Activated T-helper 1 cell treated with anti-CD3 and anti-CD28 coated beads, Interleukin-2, amount 50 U/mL, for 16 hours (primary cell): ENCODE measurements around the gene DNAJC7.
"Not testable (repeated sequence)": the region's sequence is repeated elsewhere in the genome, so short reads cannot be mapped to it uniquely, and the experiment has no call there.

Experiments
- DNase-seq, 2 donors: peaks; one replicate each; pipeline ENCODE4 v3.0.0-alpha.2; 2020; ENCODE audit warnings: low read depth in 1 of 2, low spot score in 1 of 2

DNAJC7 gene

DNA sequence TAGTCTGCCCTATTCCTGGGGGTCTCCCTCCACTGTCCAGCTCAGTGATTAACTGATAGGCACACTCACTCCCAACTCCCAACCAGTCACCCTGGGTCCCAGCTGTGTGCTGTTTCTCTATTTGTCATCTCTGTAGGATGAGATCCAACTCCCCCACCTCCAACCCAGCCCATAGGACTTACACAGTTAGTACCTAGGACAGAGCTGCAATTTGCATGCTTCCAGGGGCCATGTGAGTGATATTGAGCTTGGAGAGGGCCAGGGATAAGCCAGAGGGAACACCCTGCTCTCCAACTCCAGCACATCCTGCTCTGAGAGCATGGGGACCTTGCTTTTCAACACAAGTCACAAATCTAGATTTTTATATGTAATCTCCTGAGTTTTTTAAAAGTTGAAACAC, 24.4 kb upstream of the DNAJC7 start:
- no peak for DNase-seq

DNA sequence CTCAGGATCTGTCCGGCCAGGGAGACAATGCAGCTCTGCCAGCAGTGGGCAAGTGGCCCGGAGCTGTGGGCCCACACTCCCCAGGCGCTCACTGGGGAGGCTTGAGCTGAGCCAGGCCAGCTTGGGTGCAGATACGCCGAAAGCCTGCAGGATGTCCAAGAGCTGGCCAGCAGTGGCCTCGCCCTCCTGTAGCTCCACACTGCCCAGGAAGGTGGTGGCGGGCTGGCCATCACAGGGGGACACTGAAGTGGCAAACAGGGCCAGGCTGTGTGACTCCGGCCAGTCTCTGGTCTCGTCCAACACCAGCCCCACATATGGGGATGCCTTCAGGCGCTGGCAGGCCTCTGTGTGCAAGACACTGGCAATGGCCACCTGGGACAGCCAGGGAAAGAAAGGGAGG, 23.6 kb upstream of the DNAJC7 start:
- no peak for DNase-seq

DNA sequence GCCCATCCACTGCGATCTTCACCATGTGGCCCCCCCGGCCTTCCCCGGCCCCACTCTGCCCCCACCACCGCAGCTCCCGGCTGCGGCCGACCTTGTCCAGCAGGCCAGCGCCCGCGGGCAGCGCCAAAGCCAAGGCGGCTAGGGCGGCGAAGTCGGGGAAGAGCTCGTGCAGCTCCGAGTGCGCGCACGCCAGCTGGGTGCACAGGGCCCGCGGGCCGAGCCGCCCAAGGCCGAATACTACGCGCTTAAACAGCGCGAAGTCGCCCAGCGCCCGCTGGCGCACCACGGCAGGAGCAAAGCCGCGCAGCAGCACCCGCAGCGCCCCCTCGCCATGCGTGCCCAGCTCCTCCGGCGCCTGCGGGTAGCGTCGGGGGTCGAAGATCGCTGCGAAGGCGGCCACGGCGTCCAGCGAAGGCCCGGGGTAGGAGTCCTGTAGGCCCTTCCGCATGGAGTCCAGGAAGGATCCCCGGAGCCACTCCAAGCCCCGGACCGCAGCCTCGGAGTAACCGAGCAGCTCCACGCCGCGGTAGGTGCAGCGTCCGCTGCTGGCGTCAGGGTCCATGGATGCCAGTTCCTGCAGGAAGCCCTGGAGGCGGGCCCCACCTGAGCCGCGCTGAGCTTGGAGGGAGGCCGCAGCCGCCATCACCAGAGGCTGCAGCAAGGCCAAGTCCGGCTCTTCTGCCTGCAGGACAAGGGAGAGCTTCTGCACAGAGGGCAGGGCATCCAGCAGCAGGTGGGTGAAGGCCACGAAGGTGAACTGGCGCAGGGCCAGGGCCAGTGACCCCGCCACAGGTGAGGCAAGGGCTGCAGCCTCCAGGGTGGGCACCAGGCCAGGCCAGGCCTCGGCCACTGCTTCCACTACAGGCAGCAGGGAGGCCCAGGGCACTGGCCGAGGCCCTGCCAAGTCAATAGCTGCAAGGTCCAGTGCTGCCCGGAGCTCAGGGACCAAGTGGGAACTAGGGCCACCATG, 22.8 kb upstream of the DNAJC7 start:
- DNase-seq = no peak

DNA sequence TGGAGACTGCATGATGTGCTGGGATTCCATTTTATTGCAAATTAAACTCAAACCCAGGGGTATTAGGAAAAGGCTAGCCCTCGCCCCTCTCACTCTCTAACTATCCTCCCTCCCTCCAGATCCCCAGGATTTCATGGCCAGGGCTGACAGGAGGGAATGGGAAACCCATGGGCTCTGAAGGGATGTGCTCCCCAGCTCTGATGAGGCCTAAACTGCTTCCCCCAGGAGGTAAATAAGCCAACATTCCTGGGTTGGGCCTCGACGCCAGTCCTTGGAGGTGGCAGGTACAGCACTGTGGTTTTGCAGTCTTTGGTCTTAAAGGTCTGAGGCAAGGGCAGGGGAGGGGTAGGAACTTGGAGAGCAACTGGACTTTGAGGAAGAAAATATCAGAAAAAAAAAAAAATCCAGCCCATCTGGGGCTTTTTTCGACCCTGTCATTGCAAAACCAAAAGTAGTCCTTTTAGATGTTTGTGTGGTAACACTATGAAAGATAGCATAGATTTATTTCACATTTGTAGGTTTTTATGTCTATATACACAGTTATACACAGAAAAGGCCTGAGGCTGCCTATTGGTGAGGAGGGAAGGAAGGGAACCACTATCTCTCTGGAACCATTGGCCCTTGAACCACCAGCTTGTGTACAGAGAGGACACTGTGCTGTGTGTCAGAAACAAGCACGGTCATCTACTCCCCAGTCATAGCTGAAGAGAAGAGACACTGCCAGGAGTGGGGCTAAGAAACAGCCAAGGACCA, 21.2 kb upstream of the DNAJC7 start:
- no peak for DNase-seq

DNA sequence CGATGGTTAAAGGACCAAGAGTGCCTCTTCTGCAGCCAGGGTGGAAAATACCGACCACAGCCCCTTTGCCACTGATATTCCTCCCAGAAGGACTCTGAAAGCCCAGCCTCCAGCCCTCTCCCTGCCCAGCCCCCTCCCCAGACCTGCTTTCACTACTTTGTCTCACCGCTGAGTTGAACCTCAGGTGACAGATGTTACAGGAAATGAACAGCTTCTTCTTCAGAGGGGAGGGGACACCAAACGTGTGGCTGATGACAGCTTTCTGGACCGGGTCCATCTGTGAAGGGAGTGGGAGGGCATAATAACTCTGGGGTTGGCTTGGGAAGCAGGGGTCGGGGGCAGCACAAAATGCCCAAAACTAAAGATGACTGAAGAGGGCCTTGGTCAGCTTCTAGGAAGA, 16.8 kb upstream of the DNAJC7 start:
- DNase-seq = no peak

DNA sequence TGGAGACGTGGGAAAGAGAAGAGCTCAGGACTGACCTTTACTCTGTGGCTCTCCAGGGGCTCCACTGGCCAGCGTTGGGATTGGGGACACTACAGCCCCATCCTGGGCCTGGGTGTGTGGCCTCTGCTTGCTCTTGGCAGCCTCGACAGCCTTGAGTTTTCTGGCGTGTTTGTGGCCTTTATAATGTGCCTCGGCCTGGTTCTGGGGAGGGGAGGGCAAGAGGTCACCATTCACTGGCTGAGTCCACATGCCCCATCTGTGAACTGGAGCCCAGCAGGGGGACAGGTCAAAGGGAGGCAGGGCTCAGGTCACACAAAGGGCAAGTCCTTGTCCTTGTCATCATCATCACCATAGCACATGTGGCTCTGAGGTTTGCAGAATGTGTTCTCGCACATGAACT, 14.3 kb upstream of the DNAJC7 start:
- no peak for DNase-seq

DNA sequence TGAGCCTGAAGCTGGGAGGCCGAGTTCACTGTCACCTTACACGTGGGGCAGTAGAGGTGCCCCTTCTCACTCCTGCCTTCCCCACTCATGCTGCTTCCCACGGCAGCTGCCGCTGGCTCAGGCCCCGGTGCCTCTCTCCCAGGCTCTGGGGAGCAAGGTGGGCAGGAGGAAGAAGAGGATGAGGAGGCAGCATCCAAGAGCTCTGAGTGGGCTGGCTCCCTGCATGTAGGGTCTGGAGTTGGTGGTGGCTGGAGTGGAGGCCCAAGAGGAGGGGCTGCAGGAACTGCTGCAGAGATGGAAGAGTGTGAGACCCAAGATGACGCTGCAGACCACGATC, 11.5 kb upstream of the DNAJC7 start:
- DNase-seq = no peak

DNA sequence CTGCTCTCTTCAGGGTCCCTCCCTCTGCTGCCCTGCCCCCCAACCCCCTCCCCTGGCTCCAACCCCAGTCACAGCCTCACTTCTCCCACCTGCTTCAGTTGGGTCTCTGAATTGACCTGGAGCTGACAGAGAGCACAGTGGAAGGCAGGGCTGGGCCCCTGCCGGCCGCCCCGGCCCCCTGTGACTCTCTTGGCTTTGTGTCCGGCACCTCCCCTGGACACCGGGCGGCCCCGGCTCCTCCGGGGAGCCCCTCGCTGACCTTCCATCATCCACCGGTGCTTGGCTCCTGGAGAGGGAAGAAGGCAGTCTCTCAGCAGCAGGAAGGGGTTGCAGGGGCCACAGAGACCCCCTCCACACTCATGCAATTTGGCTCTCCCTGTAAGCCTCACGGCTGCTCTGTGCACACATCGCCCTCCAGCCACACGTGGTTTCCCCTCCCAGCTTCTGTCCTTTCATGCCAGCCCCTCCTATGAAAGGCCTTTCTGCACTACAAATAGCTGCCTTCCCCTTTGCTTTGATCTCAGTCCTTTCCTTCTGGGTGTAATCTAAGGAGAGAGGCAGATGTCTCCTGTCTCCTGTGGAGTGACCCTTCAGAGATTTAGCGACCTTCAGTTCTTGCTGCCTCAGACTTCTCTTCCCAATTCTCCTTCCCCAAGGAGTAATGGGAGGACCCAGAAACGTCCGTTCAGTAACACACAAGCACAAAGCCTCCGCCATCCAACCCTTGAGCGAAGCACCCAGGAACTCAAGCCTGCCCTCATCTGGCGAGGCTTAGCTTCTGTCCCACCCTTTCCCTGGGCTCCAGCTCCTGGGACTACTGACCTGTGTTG, 10.9 kb upstream of the DNAJC7 start:
- DNase-seq = no peak

DNA sequence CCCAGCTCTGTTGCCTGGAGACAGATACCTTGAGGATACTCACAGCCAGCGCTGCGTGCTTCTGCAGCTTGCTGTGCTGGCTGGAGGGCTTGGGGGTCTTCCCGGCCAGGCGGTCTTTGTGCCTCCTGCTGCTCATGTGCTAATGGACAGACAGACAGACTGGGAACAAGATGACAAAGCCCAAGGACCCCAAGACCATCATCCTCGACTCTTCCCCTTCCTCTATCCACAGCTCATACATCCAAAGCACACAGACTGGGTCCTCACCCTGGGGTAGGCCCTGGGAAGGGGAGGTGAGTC, 10.3 kb upstream of the DNAJC7 start:
- no peak for DNase-seq

DNA sequence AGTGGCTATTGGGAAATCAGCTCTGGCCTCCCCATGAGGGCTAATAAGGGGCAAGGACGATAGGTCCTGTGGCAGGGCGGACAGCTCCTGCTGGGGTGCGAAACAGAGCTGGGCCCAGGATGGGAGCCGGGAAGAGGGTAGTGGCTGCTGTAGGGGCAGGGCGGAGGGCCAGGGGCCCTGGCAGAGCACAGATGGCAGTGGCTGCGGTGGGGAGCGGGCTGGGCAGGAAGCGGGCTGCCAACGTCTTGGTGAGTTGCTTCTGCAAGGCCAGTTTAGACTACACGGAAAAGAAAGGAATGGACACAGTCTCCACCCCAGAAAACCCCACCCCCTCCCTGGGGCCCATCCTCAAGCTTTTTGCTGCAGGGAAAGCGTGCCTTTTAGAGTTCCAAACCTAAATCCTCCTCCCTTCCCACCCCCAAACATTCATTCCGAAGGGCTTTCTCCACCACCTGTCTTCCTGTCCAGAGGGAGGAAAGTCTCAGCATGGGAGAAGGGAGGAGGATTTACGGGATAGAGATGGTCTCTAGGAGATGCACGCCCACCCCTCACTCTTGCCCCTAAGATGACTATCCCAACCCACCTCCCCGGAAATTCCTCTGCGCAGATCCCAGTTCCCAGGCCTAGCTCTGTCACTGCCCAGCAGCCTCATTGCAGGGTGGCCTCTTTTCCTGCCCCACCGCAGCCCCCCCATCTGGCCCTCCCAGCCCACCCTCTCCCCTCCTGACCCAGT, 9.8 kb upstream of the DNAJC7 start:
- no peak for DNase-seq

DNA sequence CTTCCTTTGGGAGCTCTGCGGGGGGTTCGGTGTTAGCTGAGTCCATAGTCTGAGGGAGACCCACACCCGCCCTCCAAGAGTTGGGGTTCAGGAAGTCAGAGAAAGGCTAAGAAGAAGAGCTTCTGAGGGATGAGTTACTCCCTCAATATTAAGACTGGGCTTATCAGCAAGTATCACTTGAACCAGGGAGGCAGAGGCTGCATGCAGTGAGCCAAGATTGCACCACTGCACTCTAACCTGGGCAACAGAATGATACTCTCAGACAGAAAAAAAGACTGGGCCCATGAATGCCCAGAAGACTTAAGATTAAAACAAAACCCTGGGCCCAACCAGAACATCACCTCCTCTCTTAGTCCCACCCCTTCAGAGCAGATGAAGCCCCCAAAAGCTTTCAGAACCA, 8.7 kb upstream of the DNAJC7 start:
- no peak for DNase-seq

DNA sequence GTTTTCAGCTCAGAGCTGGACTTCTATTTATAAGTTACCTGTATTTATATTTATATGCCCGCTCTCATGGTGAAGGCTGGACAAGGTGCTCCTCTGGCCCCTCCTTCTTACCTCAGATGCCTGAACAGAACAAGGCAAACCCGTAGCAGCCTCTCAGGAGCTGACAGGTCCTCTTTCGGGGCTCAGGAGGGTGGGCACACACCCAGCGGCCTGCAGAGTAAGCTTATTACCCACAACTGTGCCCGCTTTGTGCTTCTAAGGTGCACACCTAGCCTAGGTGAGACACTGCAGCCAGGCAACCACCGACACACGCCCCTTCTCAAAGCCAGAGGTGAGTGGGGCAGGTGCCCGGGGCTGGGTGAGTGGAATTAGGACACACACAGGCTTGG, 7.9 kb upstream of the DNAJC7 start:
- no peak for DNase-seq

DNA sequence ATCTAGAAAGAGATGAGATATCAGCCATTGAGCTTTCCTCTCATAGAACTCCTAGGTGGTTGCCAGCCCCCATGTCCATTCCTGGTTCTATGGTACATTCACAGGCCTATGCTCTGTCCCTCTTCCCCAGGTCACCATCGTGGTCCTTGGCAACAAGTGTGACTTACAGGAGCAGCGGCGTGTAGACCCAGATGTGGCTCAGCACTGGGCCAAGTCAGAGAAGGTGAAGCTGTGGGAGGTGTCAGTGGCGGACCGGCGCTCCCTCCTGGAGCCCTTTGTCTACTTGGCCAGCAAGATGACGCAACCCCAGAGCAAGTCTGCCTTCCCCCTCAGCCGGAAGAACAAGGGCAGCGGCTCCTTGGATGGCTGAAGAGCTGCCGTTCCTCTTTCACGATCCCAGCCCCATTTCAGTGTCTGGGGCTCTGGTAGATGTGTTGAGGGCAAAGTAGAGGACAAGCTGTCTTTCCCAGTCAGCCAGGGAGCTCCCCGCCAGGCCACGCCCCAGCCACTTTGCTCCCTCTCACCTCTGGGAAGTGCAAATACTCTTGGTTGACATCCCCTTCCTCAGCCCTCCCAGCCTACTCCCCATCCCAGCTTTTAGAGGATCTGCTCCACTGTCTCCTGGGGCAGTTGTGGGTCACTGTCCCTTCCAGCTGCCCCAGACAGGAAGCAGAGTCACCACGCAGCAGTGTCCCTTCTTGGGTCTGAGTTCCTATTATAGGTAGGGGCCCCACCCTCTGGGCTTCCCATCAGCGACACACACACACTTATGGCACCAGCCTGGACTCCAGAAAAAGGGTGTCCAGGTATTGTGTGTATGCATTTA, 6.5 kb upstream of the DNAJC7 start:
- no peak for DNase-seq

DNA sequence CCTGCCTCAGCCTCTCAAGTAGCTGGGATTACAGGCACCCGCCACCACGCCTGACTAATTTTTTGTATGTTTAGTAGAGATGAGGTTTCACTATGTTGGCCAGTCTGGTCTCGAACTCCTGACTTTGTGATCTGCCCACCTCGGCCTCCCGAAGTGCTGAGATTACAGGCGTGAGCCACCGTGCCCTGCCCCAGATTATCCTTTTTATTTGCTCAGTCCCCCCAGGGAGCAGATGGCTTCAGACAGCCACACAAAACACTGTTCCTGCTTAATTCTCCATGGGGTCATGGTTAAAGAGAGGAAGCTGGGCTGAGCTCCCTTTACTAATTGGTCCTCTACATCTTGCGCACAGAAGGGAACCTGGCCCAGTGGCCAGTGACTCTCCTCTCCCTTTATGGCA, 3.6 kb upstream of the DNAJC7 start:
- not testable (repeated sequence) for DNase-seq

DNA sequence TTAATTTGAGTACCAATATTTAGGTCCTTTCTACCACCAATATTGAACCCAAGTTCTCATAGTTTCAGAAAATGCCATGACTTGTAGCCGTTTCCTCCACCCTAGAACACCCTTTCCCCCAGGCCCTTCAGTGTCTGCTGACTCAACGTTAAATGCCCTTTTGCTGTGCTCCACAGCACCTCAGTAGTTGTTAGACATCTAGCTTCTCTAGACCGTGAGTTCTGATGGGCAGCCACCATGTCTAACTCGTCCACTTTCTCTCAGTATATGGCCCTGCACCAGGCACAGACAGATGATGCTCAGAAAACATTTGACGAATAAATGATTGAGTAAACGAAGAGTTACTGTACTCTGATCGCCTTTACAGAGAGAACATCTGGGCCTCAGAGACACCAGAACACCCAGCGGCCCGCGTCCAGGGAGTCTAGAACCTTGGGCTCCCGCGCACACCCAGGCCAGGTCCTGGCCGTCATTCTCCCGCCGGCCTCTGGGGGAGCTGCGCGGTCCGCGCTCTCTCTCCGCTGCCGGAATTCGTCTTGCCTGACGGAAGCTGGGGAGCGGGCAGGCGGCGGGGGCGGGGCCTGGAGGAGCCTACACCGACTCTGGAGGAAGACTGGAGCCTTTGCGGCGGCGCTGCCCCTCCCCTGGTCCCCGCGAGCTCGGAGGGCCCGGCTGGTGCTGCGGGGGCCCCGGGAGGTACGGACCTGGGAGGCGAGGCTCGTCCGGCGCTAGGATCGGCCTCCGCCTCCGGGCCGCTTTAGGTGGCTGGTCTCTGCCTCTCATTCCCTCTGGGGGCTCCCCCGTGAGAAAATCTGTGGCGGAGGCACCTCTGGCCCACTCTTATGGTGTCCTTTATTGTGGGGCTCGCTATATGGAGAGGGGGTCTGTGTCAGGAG, 2.5 kb upstream of the DNAJC7 start, which contains the start of gene NKIRAS2:
Gene NKIRAS2, plus strand, starts transcription at position 582 of the 896 bp plus-strand sequence. CDS start 1,488 bp downstream, outside the sequence.
- DNase-seq = peak; percentile 89 to 90

DNA sequence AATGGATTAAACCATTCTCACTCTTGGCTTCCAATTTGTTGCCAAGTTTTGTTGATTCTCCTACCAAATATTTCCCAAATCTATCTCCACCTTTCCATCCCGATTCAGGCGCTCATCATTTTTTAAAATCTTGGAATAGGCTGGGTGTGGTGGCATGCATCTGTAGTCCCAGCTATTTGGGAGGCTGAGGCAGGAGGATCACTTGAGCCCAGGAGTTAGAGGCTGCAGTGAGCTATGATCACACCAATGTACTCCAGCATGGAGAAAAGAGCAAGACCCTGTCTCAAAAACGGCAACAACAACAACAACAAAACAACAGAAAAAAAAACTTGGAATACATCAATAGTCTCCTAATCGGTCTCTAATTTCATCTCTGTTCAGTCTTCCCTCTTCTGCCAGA, 1.7 kb upstream of the DNAJC7 start:
- no peak for DNase-seq

DNA sequence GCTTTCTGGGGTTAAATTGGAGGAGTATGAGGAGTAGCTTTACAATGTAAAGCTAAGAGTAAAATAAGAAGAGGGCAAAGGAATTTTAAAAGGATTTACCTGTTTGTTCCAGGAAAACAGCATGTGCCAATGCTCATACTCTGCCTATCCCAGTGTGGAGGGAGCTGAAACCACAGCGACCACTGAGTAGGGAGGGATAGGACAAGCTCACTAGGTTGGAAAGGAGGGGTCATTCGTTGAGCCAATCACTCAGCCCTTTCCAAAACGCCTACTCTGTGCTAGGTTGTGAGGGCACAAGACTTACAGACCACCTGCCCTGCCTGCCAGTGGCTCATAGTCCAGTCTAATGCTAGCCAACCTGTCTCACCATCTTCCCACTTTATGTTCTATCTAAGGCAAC, 1.1 kb upstream of the DNAJC7 start:
- no peak for DNase-seq

DNA sequence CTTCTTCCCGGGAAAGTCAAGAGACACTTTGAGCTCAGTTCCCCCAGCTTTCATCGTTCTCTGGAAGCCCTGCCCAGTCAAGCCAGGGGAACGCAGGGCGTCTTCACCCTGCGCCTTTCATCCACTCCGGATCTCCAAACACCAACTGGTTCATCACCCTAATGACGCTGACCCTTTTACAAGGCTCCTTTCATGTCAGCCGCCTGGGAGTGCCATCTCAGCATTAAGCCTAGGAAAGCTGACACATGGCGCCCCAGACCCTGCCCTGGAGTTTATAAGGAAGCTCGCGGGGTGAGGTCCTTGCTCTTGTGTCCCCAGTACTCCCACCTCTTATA, 594 bp upstream of the DNAJC7 start:
- no peak for DNase-seq

DNA sequence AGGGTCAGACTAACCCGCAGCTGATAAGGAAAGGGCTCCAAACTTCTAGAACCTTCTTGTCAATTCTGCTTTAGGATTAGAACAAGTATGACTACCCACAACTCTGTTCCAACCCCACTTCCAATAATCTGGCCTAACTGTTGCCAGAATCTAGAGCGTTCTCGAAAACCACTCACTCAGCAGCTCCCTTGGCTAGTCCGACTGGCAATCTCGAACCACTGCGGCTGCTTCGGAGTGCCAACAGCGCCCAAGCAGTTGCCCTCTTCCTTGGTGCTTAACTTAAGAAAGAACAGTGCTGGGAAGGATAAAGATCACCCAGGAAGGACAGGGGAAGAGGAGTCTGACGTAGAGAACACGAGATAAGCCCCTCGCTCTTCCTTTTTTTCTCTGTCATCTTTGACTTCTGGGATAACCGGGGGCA, 818 bp downstream of the DNAJC7 start:
- DNase-seq = no peak
